Heart left ventricle (tissue), 16 donors: Measurements from ENCODE around the gene TRAIP. TPM values are rescaled to one million over a fixed set of nuclear protein-coding genes. Genes with fewer than 3 reads are reported as not detected.

ENCODE experiments used
- ATAC-seq, 4 donors: fragments of 200-7000 bp; cut with Tn5 transposase; one replicate each; pipeline ENCODE4 v1.9.1; 2020 to 2022; ENCODE audit warnings: moderate library complexity in 4 of 4, mild to moderate bottlenecking in 3 of 4, moderate number of reproducible peaks in 1 of 4
- DNase-seq, 5 donors: peaks; one replicate each; pipeline ENCODE4 v3.0.0-alpha.2; 2020
- H3K27ac ChIP-seq, 12 donors: fragments of 200-600 bp; sonication (generic) in 4 of 12; one replicate each; pipeline versions ENCODE4 v1.5.0 to v1.8.0; 2016 to 2022; ENCODE audit warnings: mild to moderate bottlenecking in 2 of 12
- H3K27me3 ChIP-seq, 9 donors: fragments of 200-600 bp; sonication (generic) in 2 of 9; one replicate each; pipeline versions ENCODE4 v1.5.1 to v1.8.0; 2016 to 2022; ENCODE audit warnings: mild to moderate bottlenecking in 3 of 9
- H3K36me3 ChIP-seq, 9 donors: fragments of 200-600 bp; sonication (generic) in 2 of 9; one replicate each; pipeline versions ENCODE4 v1.5.0 to v1.8.0; 2018 to 2022; ENCODE audit warnings: mild to moderate bottlenecking in 2 of 9
- H3K4me1 ChIP-seq, 12 donors: fragments of 200-600 bp; sonication (generic) in 4 of 12; one replicate each; pipeline versions ENCODE4 v1.5.0 to v1.8.0; 2016 to 2022; ENCODE audit warnings: mild to moderate bottlenecking in 3 of 12
- H3K4me3 ChIP-seq, 12 donors: fragments of 200-600 bp; sonication (generic) in 4 of 12; one replicate each; pipeline versions ENCODE4 v1.5.0 to v1.8.0; 2017 to 2022; ENCODE audit warnings: mild to moderate bottlenecking in 9 of 12, moderate library complexity in 4 of 12
- H3K9me3 ChIP-seq, 12 donors: fragments of 200-600 bp; sonication (generic) in 4 of 12; one replicate each; pipeline versions ENCODE4 v1.5.0 to v1.8.0; 2016 to 2022; ENCODE audit warnings: mild to moderate bottlenecking in 1 of 12
- POLR2A ChIP-seq, 2 donors: fragments of 450-650 bp; IDR thresholded peaks; one replicate each; pipeline ENCODE4 v1.6.1; 2017; ENCODE audit warnings: antibody characterized with exemption in 2 of 2, mild to moderate bottlenecking in 2 of 2, moderate library complexity in 2 of 2
- WGBS, 4 donors: extraction: QIAGEN DNeasy Blood & Tissue Kit in 2 of 4; methylation state at CpG; one replicate each; pipeline versions ENCODE4 v1.1.5 to v1.1.7; 2013 to 2018; 5-methylcytosine and 5-hydroxymethylcytosine counted together
- intact Hi-C, 10 donors: fragments of 100-400 bp; cut with DNase I; formaldehyde crosslinking; loops; one replicate each; pipeline versions ENCODE4 v1.11.1 to v1.14.2; 2022
- polyA plus RNA-seq, 2 donors: library from polyadenylated mRNA; stranded (reverse); fragments of 200-250 nt; gene quantifications; one replicate each; pipeline ENCODE4 v1.2.3, GENCODE V29; 2013
- total RNA-seq, 9 donors: library from RNA; depleted of rRNA in 2 of 9; stranded (reverse); fragments of >200 nt in 2 of 9; fragmentation: NEBNext Ultra II Directional in 3 of 9; extraction: Animal tissue kit (Norgen Biotek cat#: 25700) in 3 of 9; gene quantifications; one replicate each; pipeline versions ENCODE4 v1.1.0 to v1.2.4, GENCODE V29; 2016 to 2023
- TF ChIP-seq, protein P1 (sequence below), 12 donors: fragments of 200-600 bp; sonication (generic) in 4 of 12; IDR thresholded peaks; one replicate each; pipeline versions ENCODE4 v1.5.0 to v1.8.0; 2018 to 2022; ENCODE audit warnings: antibody characterized with exemption in 12 of 12, mild to moderate bottlenecking in 5 of 12
- donor health status: ischemic (EF 13 %, LVEDD 7.1; RV severe dilation, severe dysfunction).
- donor health status: healthy with polysubstance abuse.
- donor health status: DM: no; HTN: yes; CAD: no.
- donor health status: DM: no; HTN: no; CAD: no.
- donor health status: ischemic (EF 25% LVEDD 6.9; RV normal size, moderate dysfunction).
- donor health status: ischemic (EF 25% LVEDD 5.7; RV mildly dilated, moderate dysfunction).
- donor health status: healthy.
- donor health status: DM: yes; HTN: yes; CAD: no.
- donor health status: ischemic (EF 35%, LVEDD 5.7; RV mildly dilated, moderate dysfunction).
- donor health status: nonischemic (EF 11% LVEDD 7.7; RV severe dilation, severe dysfunction).
- donor health status: DM: yes; HTN: yes; CAD: no.
- donor health status: PGD.
- donor health status: ischemic (EF 29% LVEDD 5.4; RV normal size, mild dysfunction).
- donor health status: nonischemic (EF 23%, LVEDD 6.1; RV moderate dilation, normal function).

Gene TRAIP
- total and polyA plus RNA-seq, 11 donors = 0.37 to 6.3 (median 0.99) TPM; not detected in 1

DNA sequence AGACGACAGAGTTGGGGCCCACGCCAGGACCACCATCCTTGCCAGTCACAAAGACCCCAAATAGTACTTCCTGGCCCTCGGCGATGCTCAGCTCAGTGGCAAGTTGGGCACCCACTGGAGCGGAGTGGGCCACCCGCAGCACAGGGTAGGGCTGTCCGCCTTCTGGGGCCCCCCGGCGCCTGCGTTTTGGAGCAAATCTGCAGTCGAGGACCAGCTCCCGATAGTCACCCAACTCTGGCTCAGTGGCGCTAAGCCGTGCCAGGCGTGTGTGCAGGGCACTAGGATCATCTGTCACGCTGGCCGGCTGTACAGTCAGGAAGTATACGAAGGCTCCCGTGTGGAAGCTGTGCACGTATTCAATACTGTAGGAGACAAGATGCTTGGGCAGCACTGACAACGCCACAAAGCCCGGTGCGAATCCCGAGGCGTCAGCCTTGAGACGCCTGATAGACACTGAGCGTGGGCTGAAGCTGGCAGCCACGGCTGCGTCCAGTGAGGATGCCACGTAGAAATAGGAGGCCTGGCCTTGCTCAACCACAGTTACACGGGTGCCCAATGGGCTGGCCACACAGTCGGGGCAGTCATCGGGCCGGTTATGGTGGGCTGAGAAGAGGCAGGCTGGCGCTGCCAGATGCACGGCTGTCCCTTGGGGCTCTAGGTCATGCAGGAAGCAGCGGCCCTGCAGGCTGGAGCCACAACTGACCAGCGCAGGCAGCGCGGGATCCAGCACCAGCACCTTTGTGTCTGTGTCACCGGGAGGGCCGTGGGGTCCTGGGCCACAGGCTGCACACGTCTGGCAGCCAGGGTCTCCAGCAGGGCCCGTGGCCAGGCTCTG is 46.4 kb upstream of the TRAIP start:
- peak overlapping the region in 10 of 12 donors; percentile 22 to 62 (median 50) for H3K4me3 ChIP-seq
- no peaks in the 10 kb centered on the region for H3K36me3 ChIP-seq
- no peak for ATAC-seq
- TF ChIP-seq, protein P1, sequence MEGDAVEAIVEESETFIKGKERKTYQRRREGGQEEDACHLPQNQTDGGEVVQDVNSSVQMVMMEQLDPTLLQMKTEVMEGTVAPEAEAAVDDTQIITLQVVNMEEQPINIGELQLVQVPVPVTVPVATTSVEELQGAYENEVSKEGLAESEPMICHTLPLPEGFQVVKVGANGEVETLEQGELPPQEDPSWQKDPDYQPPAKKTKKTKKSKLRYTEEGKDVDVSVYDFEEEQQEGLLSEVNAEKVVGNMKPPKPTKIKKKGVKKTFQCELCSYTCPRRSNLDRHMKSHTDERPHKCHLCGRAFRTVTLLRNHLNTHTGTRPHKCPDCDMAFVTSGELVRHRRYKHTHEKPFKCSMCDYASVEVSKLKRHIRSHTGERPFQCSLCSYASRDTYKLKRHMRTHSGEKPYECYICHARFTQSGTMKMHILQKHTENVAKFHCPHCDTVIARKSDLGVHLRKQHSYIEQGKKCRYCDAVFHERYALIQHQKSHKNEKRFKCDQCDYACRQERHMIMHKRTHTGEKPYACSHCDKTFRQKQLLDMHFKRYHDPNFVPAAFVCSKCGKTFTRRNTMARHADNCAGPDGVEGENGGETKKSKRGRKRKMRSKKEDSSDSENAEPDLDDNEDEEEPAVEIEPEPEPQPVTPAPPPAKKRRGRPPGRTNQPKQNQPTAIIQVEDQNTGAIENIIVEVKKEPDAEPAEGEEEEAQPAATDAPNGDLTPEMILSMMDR (IDR thresholded peaks at IDR 0.05) = no peak
- TF ChIP-seq POLR2A (IDR thresholded peaks at IDR 0.05) = no peak
- peaks cover 6 to 43% (median 28%) of the 10 kb centered on the region in 12 donors for H3K4me1 ChIP-seq
- H3K9me3 ChIP-seq = no peaks in the 10 kb centered on the region
- DNase-seq = no peak
- 83 to 94% (median 90%) methylated on average over 20 to 44 of the region's 44 CpGs for WGBS, 4 donors
- H3K27me3 ChIP-seq = no peaks in the 10 kb centered on the region
- intact Hi-C loops = loop anchor here in 6 of 10 donors (1.0 to 10.0 kb wide), 9 partner anchors 45 to 358 kb away; partner anchors contain the start of genes AMIGO3 (in 1 of the 6), GMPPB (in 1 of the 6) and TRAIP (in 1 of the 6)
- peak overlapping the region in 6 of 12 donors; percentile 26 to 84 (median 63) for H3K27ac ChIP-seq

DNA sequence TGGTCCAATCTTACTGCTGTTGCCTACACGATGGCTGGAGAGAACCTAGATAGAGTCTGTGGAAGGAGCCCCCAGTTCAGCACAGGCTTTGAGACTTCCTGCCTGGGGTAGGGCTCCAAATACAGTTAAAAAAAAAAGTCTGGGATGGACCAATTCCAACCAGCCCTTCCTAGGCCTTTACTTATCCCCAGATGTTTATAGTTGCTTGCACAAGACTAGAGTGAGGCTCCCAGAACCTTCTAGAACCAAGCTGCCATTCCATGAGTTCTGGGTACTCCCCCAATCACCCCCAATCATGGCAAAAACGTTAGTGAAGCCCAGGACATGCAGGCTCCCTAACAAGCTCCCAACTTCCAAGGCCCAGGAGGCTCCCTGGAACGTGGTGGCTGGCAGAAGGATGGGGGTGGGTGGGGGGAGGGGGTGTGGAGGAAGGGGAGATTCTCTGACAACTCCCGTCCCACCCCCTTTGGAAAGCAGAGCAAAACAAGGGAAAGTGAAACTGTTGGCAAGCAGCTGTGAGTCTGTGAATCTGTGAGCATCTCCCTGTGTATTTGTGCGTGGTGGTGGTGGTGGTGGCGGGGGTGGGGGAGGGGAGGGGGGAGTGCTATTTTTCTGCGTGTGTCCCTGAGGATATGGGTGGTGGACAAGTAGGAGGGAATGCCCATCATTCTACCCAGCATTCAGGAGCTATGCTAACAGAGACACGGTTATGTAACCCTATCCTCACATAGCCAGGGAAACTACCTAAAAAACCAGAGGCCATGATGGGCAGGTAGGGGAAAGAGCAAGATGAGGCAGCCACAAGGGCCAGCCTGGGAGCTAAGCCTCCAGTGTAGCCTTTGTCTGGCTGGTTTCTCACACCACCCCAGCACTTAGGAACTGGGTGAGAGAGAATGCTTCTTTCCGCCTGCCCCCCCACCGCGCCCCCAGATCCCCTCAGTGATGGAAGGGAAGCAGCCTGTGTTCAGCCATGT is 45.3 kb upstream of the TRAIP start:
- Histone ChIP-seq H3K27ac (peak overlapping the region in 1 of 12 donors; percentile 9), H3K4me1 (peaks cover 6 to 40% (median 28%) of the 10 kb centered on the region in 12 donors), H3K36me3 (no peaks in the 10 kb centered on the region), H3K9me3 (no peaks in the 10 kb centered on the region), H3K27me3 (no peaks in the 10 kb centered on the region), H3K4me3 (no peak overlapping the region)
- DNase-seq = no peak
- WGBS, 4 donors = 55 to 67% (median 62%) methylated on average over 8 to 11 of the region's 11 CpGs
- TF ChIP-seq POLR2A (IDR thresholded peaks at IDR 0.05) = no peak
- TF ChIP-seq, protein P1 (IDR thresholded peaks at IDR 0.05) = no peak
- ATAC-seq = no peak
- intact Hi-C loops = loop anchor here in 6 of 10 donors (5.0 to 10.0 kb wide), 8 partner anchors 44 to 357 kb away; partner anchors contain the start of genes AMIGO3 (in 1 of the 6), GMPPB (in 1 of the 6) and TRAIP (in 1 of the 6)

DNA sequence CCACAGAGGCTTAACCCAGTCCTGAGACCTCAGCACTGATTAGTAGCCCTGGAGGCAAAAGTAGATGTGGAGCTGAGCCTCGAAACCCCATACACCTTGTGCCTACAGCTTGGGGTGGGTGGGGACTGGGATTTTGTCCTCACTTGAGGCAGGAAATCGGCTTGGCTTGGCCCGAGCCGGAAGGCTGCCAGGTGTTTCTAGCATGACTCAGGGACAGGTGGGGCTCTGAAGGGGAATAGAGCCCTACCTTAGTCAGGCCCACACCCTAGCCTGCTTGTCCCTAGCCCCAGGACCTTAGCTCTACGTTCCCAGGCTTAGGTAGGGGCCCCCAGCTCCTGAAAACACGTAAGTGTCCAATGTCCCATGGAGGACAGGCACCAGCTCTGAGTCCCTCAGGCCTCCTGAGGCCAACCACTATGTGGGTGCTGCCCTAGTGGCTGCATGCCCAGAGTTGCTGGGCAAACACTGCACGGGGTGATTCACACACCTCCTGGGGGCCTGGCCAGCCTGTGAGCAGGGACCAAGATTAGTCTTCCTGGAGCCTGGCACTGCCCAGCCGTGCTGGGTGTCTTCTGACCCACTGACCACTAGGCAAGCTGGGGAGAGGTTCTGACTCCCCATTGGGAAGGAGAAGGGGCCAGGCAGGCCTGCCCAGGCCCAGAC is 44.3 kb upstream of the TRAIP start:
- no peak overlapping the region for H3K4me3 ChIP-seq
- peaks cover 5 to 30% (median 18%) of the 10 kb centered on the region in 12 donors for H3K4me1 ChIP-seq
- DNase-seq = peak in 4 of 5 donors; percentile 33 to 79 (median 58)
- WGBS, 4 donors = 58 to 63% (median 59%) methylated on average over 5 to 8 of the region's 8 CpGs
- ATAC-seq = peak; percentile 63 to 85 (median 75)
- intact Hi-C loops = loop anchor here in 6 of 10 donors (5.0 to 10.0 kb wide), 8 partner anchors 43 to 356 kb away; partner anchors contain the start of genes AMIGO3 (in 1 of the 6), GMPPB (in 1 of the 6) and TRAIP (in 1 of the 6)
- H3K9me3 ChIP-seq = no peaks in the 10 kb centered on the region
- peak overlapping the region in 2 of 12 donors; percentile 9 to 14 for H3K27ac ChIP-seq
- TF ChIP-seq, protein P1 (IDR thresholded peaks at IDR 0.05) = no peak
- TF ChIP-seq POLR2A (IDR thresholded peaks at IDR 0.05) = no peak
- no peaks in the 10 kb centered on the region for H3K27me3 ChIP-seq
- H3K36me3 ChIP-seq = no peaks in the 10 kb centered on the region
